GM10248 (cell line): ENCODE data around the gene SLC9A8.

ENCODE experiments used
- CTCF ChIA-PET: fragments of 300-600 bp; sonication (Branson Sonifier 250); formaldehyde crosslinking; extraction: SDS; loops from one replicate; lab custom pipeline; 2021; ENCODE audit warnings: antibody characterized with exemption; lab: Yijun Ruan, JAX
- POLR2A ChIA-PET: fragments of 350-650 bp; sonication (Branson Sonifier 250); formaldehyde crosslinking; extraction: SDS; loops from one replicate; lab custom pipeline; 2020; ENCODE audit warnings: antibody characterized with exemption; lab: Yijun Ruan, JAX
- DNase-seq: peaks from one replicate; pipeline ENCODE4 v3.0.0; 2012; ENCODE audit errors: extremely low spot score
- CTCF ChIP-seq: IDR thresholded peaks from 2 replicates; pipeline ENCODE4 v1.5.1; 2012; ENCODE audit warnings: mild to moderate bottlenecking, low read depth; ENCODE audit errors: extremely low read depth, missing control alignments, control extremely low read depth

The SLC9A8 gene

GRCh38 chr20:49867453-49868215, 55.0 kb downstream of the SLC9A8 start:
- CTCF ChIA-PET = interaction anchor here (0.8 to 1.4 kb wide), 8 partner anchors 8 to 326 kb away, joined by 3 to 6 read pairs (median 4); no protein-coding TSS in a partner anchor
- no peak for DNase-seq
- TF ChIP-seq CTCF = no peak
- POLR2A ChIA-PET = no interaction called here

GRCh38 chr20:49868538-49868937, 55.9 kb downstream of the SLC9A8 start:
- no peak for DNase-seq
- no peak for TF ChIP-seq CTCF
- CTCF ChIA-PET = interaction anchor here (1.3 kb wide), 1 partner anchor 62 kb away, joined by 3 read pairs; no protein-coding TSS in a partner anchor
- POLR2A ChIA-PET = no interaction called here

- ChIA-PET CTCF (no interaction called here), POLR2A (no interaction called here)
- no peak for TF ChIP-seq CTCF
- no peak for DNase-seq
These were observed 56.3 kb downstream of the SLC9A8 start for GRCh38 chr20:49868964-49869363.

- ChIA-PET POLR2A (no interaction called here), CTCF (no interaction called here)
- TF ChIP-seq CTCF = no peak
- DNase-seq = no peak
These were observed 57.6 kb downstream of the SLC9A8 start for GRCh38 chr20:49870261-49870660.

- ChIA-PET POLR2A (no interaction called here), CTCF (interaction anchor here (1.5 to 2.8 kb wide), 3 partner anchors 17 to 260 kb away, joined by 4 to 15 read pairs (median 5); no protein-coding TSS in a partner anchor)
- DNase-seq = no peak
- no peak for TF ChIP-seq CTCF
These were observed 58.8 kb downstream of the SLC9A8 start for GRCh38 chr20:49871391-49871948.

- no peak for TF ChIP-seq CTCF
- ChIA-PET CTCF (interaction anchor here (0.7 to 2.8 kb wide), 4 partner anchors 11 to 261 kb away, joined by 3 to 15 read pairs (median 4); no protein-coding TSS in a partner anchor), POLR2A (interaction anchor here (0.7 kb wide), 1 partner anchor 118 kb away, joined by 4 read pairs; no protein-coding TSS in a partner anchor)
- DNase-seq = no peak
These were observed 59.4 kb downstream of the SLC9A8 start for GRCh38 chr20:49872056-49872455.
